B cell (primary cell): ENCODE data around the gene ENOX1. TPM values are rescaled to one million over a fixed set of nuclear protein-coding genes. Genes with fewer than 3 reads are reported as not detected.

Experiments
- ATAC-seq: fragments of 200-7000 bp; cut with Tn5 transposase; one replicate; pipeline ENCODE4 v1.10.0; 2021; ENCODE audit warnings: low read depth, mild to moderate bottlenecking, moderate number of reproducible peaks, moderate library complexity
- CTCF ChIA-PET: fragments of 350-600 bp; sonication (Branson Sonifier 250); formaldehyde crosslinking; loops from one replicate; lab custom pipeline; 2021; ENCODE audit warnings: antibody characterized with exemption, inconsistent platforms; lab: Charles Lee
- POLR2A ChIA-PET: fragments of 350-600 bp; sonication (Branson Sonifier 250); formaldehyde crosslinking; loops from one replicate; lab custom pipeline; 2021; ENCODE audit warnings: antibody characterized with exemption; lab: Charles Lee
- DNase-seq: peaks from one replicate; pipeline ENCODE4 v3.0.0; 2013
- H2AFZ ChIP-seq: 2 replicates; pipeline ENCODE4 v1.6.1; 2012; ENCODE audit warnings: mild to moderate bottlenecking, low read depth, low read length; ENCODE audit not compliant: insufficient read depth, poor library complexity, severe bottlenecking
- H3K27ac ChIP-seq, 2 donors: 1 replicate in 1 of 2; 2 replicates in 1 of 2; pipeline ENCODE4 v1.5.1; 2012 to 2013; ENCODE audit warnings: low read length in 2 of 2, mild to moderate bottlenecking in 2 of 2, moderate library complexity in 1 of 2
- H3K27me3 ChIP-seq, 4 experiments: fragments of 200-600 bp in 1 of 4; sonication (generic) in 1 of 4; replicated peaks in 1 of 4; 1 replicate in 2 of 4; 2 replicates in 2 of 4; pipeline versions ENCODE4 v1.6.1 to v1.7.0; 2013 to 2016; ENCODE audit warnings: low read length in 3 of 4, mild to moderate bottlenecking in 2 of 4, mixed read lengths in 1 of 4, moderate library complexity in 1 of 4; ENCODE audit not compliant: insufficient read depth in 4 of 4, control insufficient read depth in 3 of 4; ENCODE audit errors: control extremely low read depth in 1 of 4
- H3K36me3 ChIP-seq, 2 experiments: replicated peaks in 1 of 2; 1 replicate in 1 of 2; 2 replicates in 1 of 2; pipeline versions ENCODE4 v1.6.1 to v1.7.1; 2013; ENCODE audit warnings: low read length in 1 of 2; ENCODE audit not compliant: insufficient read depth in 2 of 2, control insufficient read depth in 1 of 2; ENCODE audit errors: control extremely low read depth in 1 of 2, extremely low read depth in 1 of 2
- H3K4me1 ChIP-seq, 2 donors: fragments of 200-600 bp in 1 of 2; sonication (generic) in 1 of 2; 1 replicate in 1 of 2; 2 replicates in 1 of 2; pipeline versions ENCODE4 v1.5.1 to v1.6.1; 2013 to 2017; ENCODE audit warnings: low read length in 2 of 2; ENCODE audit not compliant: control insufficient read depth in 2 of 2, insufficient read depth in 2 of 2
- H3K4me2 ChIP-seq: replicated peaks from 2 replicates; pipeline ENCODE3; 2012; ENCODE audit warnings: mild to moderate bottlenecking, low read depth, low read length; ENCODE audit not compliant: poor library complexity, severe bottlenecking
- H3K4me3 ChIP-seq, 5 experiments: fragments of 200-600 bp in 1 of 5; sonication (generic) in 1 of 5; 1 replicate in 3 of 5; 2 replicates in 2 of 5; pipeline versions ENCODE4 v1.5.1 to v1.7.0; 2011 to 2016; ENCODE audit warnings: low read length in 4 of 5, mild to moderate bottlenecking in 4 of 5, low read depth in 2 of 5, control low read depth in 1 of 5, moderate library complexity in 1 of 5; ENCODE audit not compliant: insufficient read depth in 1 of 5; ENCODE audit errors: control extremely low read depth in 1 of 5, extremely low read depth in 1 of 5
- H3K79me2 ChIP-seq: fragments of 200-600 bp; sonication (generic); one replicate; pipeline ENCODE4 v1.6.0; 2016; ENCODE audit warnings: low read length; ENCODE audit not compliant: control insufficient read depth, insufficient read depth
- H3K9ac ChIP-seq: fragments of 200-600 bp; sonication (generic); 2 replicates; pipeline ENCODE4 v1.6.1; 2017; ENCODE audit warnings: mild to moderate bottlenecking, low read length, moderate library complexity
- H3K9me3 ChIP-seq, 3 donors: one replicate each; pipeline versions ENCODE4 v1.6.1 to v1.7.1; 2013; ENCODE audit warnings: low read length in 2 of 3; ENCODE audit not compliant: control insufficient read depth in 2 of 3, insufficient read depth in 1 of 3; ENCODE audit errors: control extremely low read depth in 1 of 3
- H4K20me1 ChIP-seq: 2 replicates; pipeline ENCODE4 v1.6.0; 2012; ENCODE audit warnings: mild to moderate bottlenecking, low read length; ENCODE audit not compliant: insufficient read depth, control insufficient read depth, poor library complexity, severe bottlenecking
- H3K27ac Mint-ChIP-seq: one replicate; pipeline ENCODE4 v1.8.0; 2021; ENCODE audit warnings: mixed read lengths
- H3K27me3 Mint-ChIP-seq: one replicate; pipeline ENCODE4 v1.8.0; 2021; ENCODE audit warnings: mixed read lengths
- H3K4me1 Mint-ChIP-seq: one replicate; pipeline ENCODE4 v1.8.0; 2021; ENCODE audit warnings: mixed read lengths
- H3K4me3 Mint-ChIP-seq: one replicate; pipeline ENCODE4 v1.8.0; 2021; ENCODE audit warnings: mixed read lengths
- H3K9me3 Mint-ChIP-seq: one replicate; pipeline ENCODE4 v1.8.0; 2022; ENCODE audit warnings: mixed read lengths; ENCODE audit not compliant: insufficient read depth
- EZH2 ChIP-seq: IDR thresholded peaks from 2 replicates; pipeline ENCODE4 v1.6.1; 2012; ENCODE audit warnings: borderline replicate concordance, low read depth, mild to moderate bottlenecking, moderate library complexity, low read length; ENCODE audit not compliant: insufficient read depth, poor library complexity, severe bottlenecking
- WGBS: methylation state at CpG from one replicate; pipeline ENCODE4 v1.1.5; 2013; ENCODE audit warnings: missing lambda C conversion rate; ENCODE audit not compliant: insufficient coverage; 5-methylcytosine and 5-hydroxymethylcytosine counted together
- intact Hi-C: fragments of 100-400 bp; cut with micrococcal nuclease; formaldehyde crosslinking; loops from one replicate; pipeline ENCODE4 v1.10.0; 2022
- polyA plus RNA-seq: library from polyadenylated mRNA; depleted of rRNA; stranded (reverse); fragments of >200 nt; gene quantifications from 2 replicates; pipeline ENCODE4 v1.2.3, GENCODE V29; 2012
- total RNA-seq, 2 donors: library from RNA; stranded (reverse); fragments of 120-200 nt in 1 of 2; gene quantifications; 1 replicate in 1 of 2; 2 replicates in 1 of 2; pipeline versions ENCODE4 v1.2.3 to v1.2.4, GENCODE V29; 2013 to 2022
- TF ChIP-seq, protein P1 (sequence below): fragments of 200-600 bp; IDR thresholded peaks from one replicate; pipeline ENCODE4 v1.8.0; 2022; ENCODE audit warnings: antibody characterized with exemption, mild to moderate bottlenecking

ENOX1 gene
- total and polyA plus RNA-seq, 2 donors (not counting 1 experiment from before 2014, with no cell fraction given), result not detected

DNA sequence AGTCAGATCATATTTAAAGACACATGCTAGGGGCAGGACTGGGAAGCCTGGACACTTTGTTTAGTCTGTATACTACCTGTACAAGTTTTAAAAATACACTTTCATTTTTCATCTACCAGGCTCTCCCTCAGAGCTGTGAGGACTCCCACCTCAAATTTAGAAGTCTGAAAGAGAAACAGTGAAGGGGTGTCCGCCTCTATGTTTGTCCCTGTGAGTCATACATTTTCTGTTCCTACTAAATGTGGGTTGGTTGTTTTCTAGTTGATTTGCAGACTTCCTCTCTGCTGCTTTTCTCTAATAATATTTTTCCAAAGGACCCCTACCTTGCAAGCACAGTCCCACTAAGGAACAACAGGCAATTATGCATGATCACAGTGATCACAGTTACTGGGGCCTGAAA, 110.5 kb downstream of the ENOX1 start:
- Mint-ChIP-seq H3K27ac (no peak overlapping the region), H3K9me3 (no peaks in the 10 kb centered on the region), H3K4me1 (no peaks in the 10 kb centered on the region), H3K4me3 (no peak overlapping the region), H3K27me3 (peaks cover 9% of the 10 kb centered on the region)
- no peaks in the 10 kb centered on the region for H3K4me1 ChIP-seq
- H3K27ac ChIP-seq, result no peak overlapping the region
- H2AFZ ChIP-seq, result no peak overlapping the region
- no peak overlapping the region for H3K4me2 ChIP-seq
- ChIA-PET POLR2A (no interaction called here), CTCF (no interaction called here)
- DNase-seq (no peak), ATAC-seq (no peak)
- peaks cover 0 to 3% (median 0%) of the 10 kb centered on the region in 4 experiments for H3K27me3 ChIP-seq
- no peaks in the 10 kb centered on the region for H4K20me1 ChIP-seq
- WGBS, result no CpG with 5 or more reads among the region's 1 CpG
- H3K9ac ChIP-seq, result no peak overlapping the region
- H3K36me3 ChIP-seq, result no peaks in the 10 kb centered on the region
- H3K79me2 ChIP-seq, result no peaks in the 10 kb centered on the region
- no peaks in the 10 kb centered on the region for H3K9me3 ChIP-seq
- H3K4me3 ChIP-seq, result no peak overlapping the region
- intact Hi-C loops, result no loop called here
- TF ChIP-seq, protein P1, sequence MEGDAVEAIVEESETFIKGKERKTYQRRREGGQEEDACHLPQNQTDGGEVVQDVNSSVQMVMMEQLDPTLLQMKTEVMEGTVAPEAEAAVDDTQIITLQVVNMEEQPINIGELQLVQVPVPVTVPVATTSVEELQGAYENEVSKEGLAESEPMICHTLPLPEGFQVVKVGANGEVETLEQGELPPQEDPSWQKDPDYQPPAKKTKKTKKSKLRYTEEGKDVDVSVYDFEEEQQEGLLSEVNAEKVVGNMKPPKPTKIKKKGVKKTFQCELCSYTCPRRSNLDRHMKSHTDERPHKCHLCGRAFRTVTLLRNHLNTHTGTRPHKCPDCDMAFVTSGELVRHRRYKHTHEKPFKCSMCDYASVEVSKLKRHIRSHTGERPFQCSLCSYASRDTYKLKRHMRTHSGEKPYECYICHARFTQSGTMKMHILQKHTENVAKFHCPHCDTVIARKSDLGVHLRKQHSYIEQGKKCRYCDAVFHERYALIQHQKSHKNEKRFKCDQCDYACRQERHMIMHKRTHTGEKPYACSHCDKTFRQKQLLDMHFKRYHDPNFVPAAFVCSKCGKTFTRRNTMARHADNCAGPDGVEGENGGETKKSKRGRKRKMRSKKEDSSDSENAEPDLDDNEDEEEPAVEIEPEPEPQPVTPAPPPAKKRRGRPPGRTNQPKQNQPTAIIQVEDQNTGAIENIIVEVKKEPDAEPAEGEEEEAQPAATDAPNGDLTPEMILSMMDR, result no peak
- no peak for TF ChIP-seq EZH2

DNA sequence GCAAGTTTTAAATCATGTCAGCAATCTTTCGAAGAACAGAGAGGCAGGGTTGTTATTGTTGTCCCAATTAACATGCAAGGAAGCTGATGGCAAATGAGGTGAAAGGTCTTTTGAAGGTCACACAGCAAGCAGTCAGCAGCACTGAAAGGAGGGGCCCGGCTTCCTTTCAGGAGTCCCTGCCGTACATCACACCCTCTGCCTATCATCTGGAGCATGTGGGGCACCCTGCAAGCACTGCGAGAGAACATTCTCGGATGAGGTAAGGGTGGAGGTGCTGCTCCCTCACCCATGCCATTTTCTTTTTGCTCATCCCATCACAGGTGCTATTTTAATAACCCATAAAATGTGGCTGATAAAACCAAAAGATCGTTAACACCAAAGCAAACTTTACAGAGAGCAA, 111.2 kb downstream of the ENOX1 start:
- Histone ChIP-seq H2AFZ (no peak overlapping the region), H3K79me2 (no peaks in the 10 kb centered on the region), H3K9ac (no peak overlapping the region), H3K4me2 (no peak overlapping the region), H3K4me3 (no peak overlapping the region), H3K4me1 (no peaks in the 10 kb centered on the region), H4K20me1 (no peaks in the 10 kb centered on the region), H3K27me3 (peaks cover 0 to 5% (median 2%) of the 10 kb centered on the region in 4 experiments), H3K9me3 (no peaks in the 10 kb centered on the region), H3K36me3 (no peaks in the 10 kb centered on the region), H3K27ac (no peak overlapping the region)
- H3K27me3 Mint-ChIP-seq, result peaks cover 15% of the 10 kb centered on the region
- no peak for TF ChIP-seq EZH2
- TF ChIP-seq, protein P1, result no peak
- ChIA-PET CTCF (no interaction called here), POLR2A (no interaction called here)
- H3K4me1 Mint-ChIP-seq, result no peaks in the 10 kb centered on the region
- intact Hi-C loops, result no loop called here
- no CpG with 5 or more reads among the region's 6 CpGs for whole genome bisulfite sequencing
- DNase-seq (no peak), ATAC-seq (no peak)
- no peak overlapping the region for H3K4me3 Mint-ChIP-seq
- peaks cover 3% of the 10 kb centered on the region for H3K9me3 Mint-ChIP-seq
- no peak overlapping the region for H3K27ac Mint-ChIP-seq
